Measurements from ENCODE around the gene ST3GAL5.

ST3GAL5 gene

DNA sequence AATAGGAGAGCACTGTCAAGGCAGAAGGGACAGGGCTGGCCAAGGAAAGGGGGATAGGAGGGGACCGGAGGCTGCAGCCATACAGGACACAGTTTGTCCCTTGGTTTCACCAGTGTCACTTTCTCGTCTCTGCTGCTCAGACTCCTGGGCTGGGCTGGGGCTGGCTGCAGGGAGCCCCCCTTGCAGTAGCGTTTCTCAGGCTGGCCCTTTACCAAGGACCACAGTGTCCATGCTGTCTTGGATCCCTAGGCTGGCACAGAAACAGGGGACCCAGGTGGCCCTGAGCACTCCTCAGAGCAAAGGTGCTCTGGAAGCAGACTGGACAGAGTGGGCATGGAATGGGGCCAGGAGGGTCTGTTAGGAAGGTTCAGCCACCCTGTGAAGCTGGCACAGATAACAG, 100.2 kb downstream of the ST3GAL5 start:
- no peak for DNase-seq (ENCODE audit: low read depth)
- H3K4me3 ChIP-seq (ENCODE audit: control insufficient read depth, low read depth, low read length): no peak overlapping the region
- TF ChIP-seq, protein P1, sequence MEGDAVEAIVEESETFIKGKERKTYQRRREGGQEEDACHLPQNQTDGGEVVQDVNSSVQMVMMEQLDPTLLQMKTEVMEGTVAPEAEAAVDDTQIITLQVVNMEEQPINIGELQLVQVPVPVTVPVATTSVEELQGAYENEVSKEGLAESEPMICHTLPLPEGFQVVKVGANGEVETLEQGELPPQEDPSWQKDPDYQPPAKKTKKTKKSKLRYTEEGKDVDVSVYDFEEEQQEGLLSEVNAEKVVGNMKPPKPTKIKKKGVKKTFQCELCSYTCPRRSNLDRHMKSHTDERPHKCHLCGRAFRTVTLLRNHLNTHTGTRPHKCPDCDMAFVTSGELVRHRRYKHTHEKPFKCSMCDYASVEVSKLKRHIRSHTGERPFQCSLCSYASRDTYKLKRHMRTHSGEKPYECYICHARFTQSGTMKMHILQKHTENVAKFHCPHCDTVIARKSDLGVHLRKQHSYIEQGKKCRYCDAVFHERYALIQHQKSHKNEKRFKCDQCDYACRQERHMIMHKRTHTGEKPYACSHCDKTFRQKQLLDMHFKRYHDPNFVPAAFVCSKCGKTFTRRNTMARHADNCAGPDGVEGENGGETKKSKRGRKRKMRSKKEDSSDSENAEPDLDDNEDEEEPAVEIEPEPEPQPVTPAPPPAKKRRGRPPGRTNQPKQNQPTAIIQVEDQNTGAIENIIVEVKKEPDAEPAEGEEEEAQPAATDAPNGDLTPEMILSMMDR (conservative IDR thresholded peaks at IDR 0.05; ENCODE audit: control insufficient read depth, insufficient read depth, low read depth, low read length): no peak

DNA sequence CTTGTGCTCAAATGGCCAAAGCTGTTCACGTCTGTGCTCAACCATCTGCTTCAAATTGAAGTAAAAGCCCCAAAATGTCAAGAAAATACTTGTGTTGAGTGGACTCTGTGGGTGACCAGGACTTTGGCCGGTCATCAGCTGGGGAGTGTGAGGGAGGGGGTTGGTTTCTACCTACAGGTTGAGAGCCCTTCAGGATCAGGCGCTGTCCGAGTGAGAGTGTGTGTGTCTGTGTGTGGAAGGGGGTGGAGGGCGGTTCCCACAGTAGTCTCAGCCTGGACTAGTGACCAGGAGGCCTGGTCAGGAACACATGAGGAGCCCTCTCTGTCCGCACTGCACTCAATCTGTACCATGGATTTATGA, 100.8 kb downstream of the ST3GAL5 start:
- no peak overlapping the region for H3K4me3 ChIP-seq (ENCODE audit: control insufficient read depth, low read depth, low read length)
- TF ChIP-seq, protein P1 (conservative IDR thresholded peaks at IDR 0.05; ENCODE audit: control insufficient read depth, insufficient read depth, low read depth, low read length): no peak
- DNase-seq (ENCODE audit: low read depth): no peak

DNA sequence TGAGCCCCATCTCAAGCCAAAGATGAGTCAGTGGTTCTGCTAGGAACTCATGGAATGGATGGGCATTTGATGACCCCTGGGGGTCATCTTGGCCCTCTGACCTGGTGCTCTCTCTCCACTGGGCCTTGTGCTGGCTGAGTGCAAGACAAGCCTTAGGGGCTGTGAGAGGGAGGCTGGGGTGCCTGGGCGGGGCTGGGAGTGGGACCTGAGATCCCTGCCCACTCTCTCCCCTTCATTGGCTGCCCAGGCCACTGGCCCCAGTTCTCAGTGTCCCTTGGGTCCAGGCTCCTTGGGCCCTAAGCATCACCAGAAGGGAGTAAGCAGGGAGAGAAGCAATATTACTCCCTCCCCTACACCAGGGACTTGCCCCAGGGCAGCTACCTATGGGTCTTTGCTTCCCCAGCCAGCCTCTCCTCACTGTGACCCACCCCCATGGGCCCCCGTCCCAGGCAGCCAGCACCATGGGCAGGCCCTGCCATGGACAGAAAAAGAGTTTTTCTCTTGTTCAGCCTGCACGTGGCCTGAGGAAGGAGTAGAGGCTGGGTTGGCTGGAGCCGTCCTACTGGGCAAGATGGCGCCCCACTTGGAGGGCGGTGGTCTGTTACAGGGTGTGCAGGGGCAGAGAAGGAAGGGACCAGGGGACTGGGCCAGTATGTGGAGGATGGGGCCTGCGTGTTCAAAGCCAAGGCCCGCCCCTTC, 101.4 kb downstream of the ST3GAL5 start:
- no peak overlapping the region for H3K4me3 ChIP-seq (ENCODE audit: control insufficient read depth, low read depth, low read length)
- TF ChIP-seq, protein P1 (conservative IDR thresholded peaks at IDR 0.05; ENCODE audit: control insufficient read depth, insufficient read depth, low read depth, low read length): no peak
- no peak for DNase-seq (ENCODE audit: low read depth)
